Neural cell (in vitro differentiated cells): Measurements from ENCODE around the gene UBE2E1. TPM values are rescaled to one million over a fixed set of nuclear protein-coding genes. Genes with fewer than 3 reads are reported as not detected.

ENCODE experiments used
- H2AFZ ChIP-seq: fragments of 200-600, 300-800 bp; sonication (generic), shearing (Covaris generic); 2 replicates; pipeline ENCODE4 v1.6.0; 2014; ENCODE audit warnings: low read depth, mild to moderate bottlenecking, antibody characterized with exemption, low read length, moderate library complexity
- H3F3A ChIP-seq: fragments of 200-600 bp; shearing (Covaris generic); 2 replicates; pipeline ENCODE4 v1.6.1; 2016; ENCODE audit warnings: mild to moderate bottlenecking, moderate library complexity, mixed read lengths, antibody characterized with exemption, low read length; ENCODE audit not compliant: insufficient read depth, poor library complexity, severe bottlenecking
- H3K27ac ChIP-seq: fragments of 200-600, 300-800 bp; sonication (generic), shearing (Covaris generic); 2 replicates; pipeline ENCODE4 v1.5.1; 2014; ENCODE audit warnings: mild to moderate bottlenecking, low read length, moderate library complexity
- H3K27me3 ChIP-seq: fragments of 300-800, 200-600 bp; sonication (generic), shearing (Covaris generic); 2 replicates; pipeline ENCODE4 v1.6.0; 2014; ENCODE audit warnings: mild to moderate bottlenecking, low read depth, low read length, moderate library complexity; ENCODE audit not compliant: insufficient read depth
- H3K36me3 ChIP-seq: fragments of 300-800, 200-600 bp; sonication (generic), shearing (Covaris generic); 2 replicates; pipeline ENCODE4 v1.5.1; 2014; ENCODE audit warnings: mild to moderate bottlenecking, antibody characterized with exemption, low read length, moderate library complexity; ENCODE audit not compliant: insufficient read depth
- H3K4me2 ChIP-seq: fragments of 300-800, 200-600 bp; sonication (generic), shearing (Covaris generic); 2 replicates; pipeline ENCODE4 v1.6.0; 2014; ENCODE audit warnings: mild to moderate bottlenecking, low read length
- H3K4me3 ChIP-seq: fragments of 300-800, 200-600 bp; sonication (generic), shearing (Covaris generic); 2 replicates; pipeline ENCODE4 v1.5.1; 2014; ENCODE audit warnings: mild to moderate bottlenecking, low read length, moderate library complexity
- H3K79me2 ChIP-seq: fragments of 200-600 bp; shearing (Covaris generic); replicated peaks from 2 replicates; pipeline ENCODE4 v1.6.0; 2014; ENCODE audit warnings: mild to moderate bottlenecking, low read length, moderate library complexity; ENCODE audit not compliant: insufficient read depth
- H3K9ac ChIP-seq: fragments of 300-800, 200-600 bp; sonication (generic), shearing (Covaris generic); 2 replicates; pipeline ENCODE4 v1.6.1; 2016; ENCODE audit warnings: mild to moderate bottlenecking, low read length, mixed read lengths
- H3K9me2 ChIP-seq: fragments of 200-600 bp; shearing (Covaris generic); 2 replicates; pipeline ENCODE4 v1.6.1; 2016; ENCODE audit warnings: mild to moderate bottlenecking, low read length, mixed read lengths; ENCODE audit not compliant: insufficient read depth
- H3K9me3 ChIP-seq: fragments of 200-600, 300-800 bp; sonication (generic), shearing (Covaris generic); 2 replicates; pipeline ENCODE4 v1.6.1; 2016; ENCODE audit warnings: mild to moderate bottlenecking, mixed run types, low read length, moderate library complexity, mixed read lengths
- H4K20me1 ChIP-seq: fragments of 200-600 bp; shearing (Covaris generic); 2 replicates; pipeline ENCODE4 v1.6.1; 2016; ENCODE audit warnings: mild to moderate bottlenecking, mixed run types; ENCODE audit not compliant: insufficient read depth
- EP300 ChIP-seq: fragments of 450-650 bp; conservative IDR thresholded peaks from 2 replicates; pipeline ENCODE4 v1.6.1; 2014; ENCODE audit warnings: antibody characterized with exemption, mild to moderate bottlenecking, moderate library complexity; ENCODE audit not compliant: poor library complexity, severe bottlenecking
- EZH2 ChIP-seq: fragments of 200-600, 300-800 bp; shearing (Covaris generic), sonication (generic); IDR thresholded peaks from 2 replicates; pipeline ENCODE4 v1.6.1; 2014; ENCODE audit warnings: antibody characterized with exemption, low read length, borderline replicate concordance, mild to moderate bottlenecking; ENCODE audit not compliant: insufficient read depth, poor library complexity, severe bottlenecking
- MXI1 ChIP-seq: fragments of 450-650 bp; conservative IDR thresholded peaks from 2 replicates; pipeline ENCODE4 v1.6.1; 2014; ENCODE audit warnings: antibody characterized with exemption, mild to moderate bottlenecking; ENCODE audit not compliant: poor library complexity, severe bottlenecking
- POLR2AphosphoS5 ChIP-seq: IDR thresholded peaks from 2 replicates; pipeline ENCODE4 v1.6.1; 2012
- RAD21 ChIP-seq: fragments of 450-650 bp; conservative IDR thresholded peaks from 2 replicates; pipeline ENCODE4 v1.6.1; 2014; ENCODE audit warnings: antibody characterized with exemption, mild to moderate bottlenecking, moderate library complexity
- SMC3 ChIP-seq: fragments of 450-650 bp; conservative IDR thresholded peaks from 2 replicates; pipeline ENCODE4 v1.6.1; 2014; ENCODE audit warnings: antibody characterized with exemption, mild to moderate bottlenecking, moderate library complexity; ENCODE audit not compliant: poor library complexity
- TAF1 ChIP-seq: IDR thresholded peaks from 2 replicates; pipeline ENCODE4 v1.6.1; 2012; ENCODE audit warnings: low read depth
- polyA plus RNA-seq: library from polyadenylated mRNA; depleted of rRNA; stranded (reverse); fragments of >200 nt; gene quantifications from 2 replicates; pipeline ENCODE4 v1.2.3, GENCODE V29; 2014
- TF ChIP-seq, protein P1 (sequence below): IDR thresholded peaks from 2 replicates; pipeline ENCODE4 v1.6.1; 2012; ENCODE audit warnings: borderline replicate concordance
- TF ChIP-seq, protein P2 (sequence below): fragments of 450-650 bp; IDR thresholded peaks from 2 replicates; pipeline ENCODE4 v1.5.1; 2014; ENCODE audit warnings: antibody characterized with exemption, mild to moderate bottlenecking, moderate library complexity; ENCODE audit not compliant: poor library complexity, severe bottlenecking

The UBE2E1 gene
- polyA plus RNA-seq, 1 donor from 2014 or later: 157 TPM

GRCh38 chr3:23775254-23775909 lies 30.4 kb upstream of the UBE2E1 start:
- no peaks in the 10 kb centered on the region for H3K9me3 ChIP-seq
- H3K4me2 ChIP-seq: no peak overlapping the region
- H3K4me3 ChIP-seq: no peak overlapping the region
- no peaks in the 10 kb centered on the region for H4K20me1 ChIP-seq
- TF ChIP-seq POLR2AphosphoS5 (no peak), SMC3 (no peak), EP300 (no peak), TAF1 (no peak), RAD21 (no peak), MXI1 (no peak)
- TF ChIP-seq, protein P1, sequence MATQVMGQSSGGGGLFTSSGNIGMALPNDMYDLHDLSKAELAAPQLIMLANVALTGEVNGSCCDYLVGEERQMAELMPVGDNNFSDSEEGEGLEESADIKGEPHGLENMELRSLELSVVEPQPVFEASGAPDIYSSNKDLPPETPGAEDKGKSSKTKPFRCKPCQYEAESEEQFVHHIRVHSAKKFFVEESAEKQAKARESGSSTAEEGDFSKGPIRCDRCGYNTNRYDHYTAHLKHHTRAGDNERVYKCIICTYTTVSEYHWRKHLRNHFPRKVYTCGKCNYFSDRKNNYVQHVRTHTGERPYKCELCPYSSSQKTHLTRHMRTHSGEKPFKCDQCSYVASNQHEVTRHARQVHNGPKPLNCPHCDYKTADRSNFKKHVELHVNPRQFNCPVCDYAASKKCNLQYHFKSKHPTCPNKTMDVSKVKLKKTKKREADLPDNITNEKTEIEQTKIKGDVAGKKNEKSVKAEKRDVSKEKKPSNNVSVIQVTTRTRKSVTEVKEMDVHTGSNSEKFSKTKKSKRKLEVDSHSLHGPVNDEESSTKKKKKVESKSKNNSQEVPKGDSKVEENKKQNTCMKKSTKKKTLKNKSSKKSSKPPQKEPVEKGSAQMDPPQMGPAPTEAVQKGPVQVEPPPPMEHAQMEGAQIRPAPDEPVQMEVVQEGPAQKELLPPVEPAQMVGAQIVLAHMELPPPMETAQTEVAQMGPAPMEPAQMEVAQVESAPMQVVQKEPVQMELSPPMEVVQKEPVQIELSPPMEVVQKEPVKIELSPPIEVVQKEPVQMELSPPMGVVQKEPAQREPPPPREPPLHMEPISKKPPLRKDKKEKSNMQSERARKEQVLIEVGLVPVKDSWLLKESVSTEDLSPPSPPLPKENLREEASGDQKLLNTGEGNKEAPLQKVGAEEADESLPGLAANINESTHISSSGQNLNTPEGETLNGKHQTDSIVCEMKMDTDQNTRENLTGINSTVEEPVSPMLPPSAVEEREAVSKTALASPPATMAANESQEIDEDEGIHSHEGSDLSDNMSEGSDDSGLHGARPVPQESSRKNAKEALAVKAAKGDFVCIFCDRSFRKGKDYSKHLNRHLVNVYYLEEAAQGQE: no peak
- TF ChIP-seq, protein P2, sequence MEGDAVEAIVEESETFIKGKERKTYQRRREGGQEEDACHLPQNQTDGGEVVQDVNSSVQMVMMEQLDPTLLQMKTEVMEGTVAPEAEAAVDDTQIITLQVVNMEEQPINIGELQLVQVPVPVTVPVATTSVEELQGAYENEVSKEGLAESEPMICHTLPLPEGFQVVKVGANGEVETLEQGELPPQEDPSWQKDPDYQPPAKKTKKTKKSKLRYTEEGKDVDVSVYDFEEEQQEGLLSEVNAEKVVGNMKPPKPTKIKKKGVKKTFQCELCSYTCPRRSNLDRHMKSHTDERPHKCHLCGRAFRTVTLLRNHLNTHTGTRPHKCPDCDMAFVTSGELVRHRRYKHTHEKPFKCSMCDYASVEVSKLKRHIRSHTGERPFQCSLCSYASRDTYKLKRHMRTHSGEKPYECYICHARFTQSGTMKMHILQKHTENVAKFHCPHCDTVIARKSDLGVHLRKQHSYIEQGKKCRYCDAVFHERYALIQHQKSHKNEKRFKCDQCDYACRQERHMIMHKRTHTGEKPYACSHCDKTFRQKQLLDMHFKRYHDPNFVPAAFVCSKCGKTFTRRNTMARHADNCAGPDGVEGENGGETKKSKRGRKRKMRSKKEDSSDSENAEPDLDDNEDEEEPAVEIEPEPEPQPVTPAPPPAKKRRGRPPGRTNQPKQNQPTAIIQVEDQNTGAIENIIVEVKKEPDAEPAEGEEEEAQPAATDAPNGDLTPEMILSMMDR: no peak
- no peak overlapping the region for H3K27ac ChIP-seq
- H3K9me2 ChIP-seq: no peaks in the 10 kb centered on the region
- H3K36me3 ChIP-seq: no peaks in the 10 kb centered on the region
- H2AFZ ChIP-seq: no peak overlapping the region
- H3K79me2 ChIP-seq: no peaks in the 10 kb centered on the region
- H3K27me3 ChIP-seq: no peaks in the 10 kb centered on the region
- no peak overlapping the region for H3K9ac ChIP-seq
- H3F3A ChIP-seq: no peaks in the 10 kb centered on the region

- Histone ChIP-seq H3K9me2 (no peaks in the 10 kb centered on the region), H3K36me3 (no peaks in the 10 kb centered on the region), H3K9ac (no peak overlapping the region), H3K27ac (no peak overlapping the region), H2AFZ (no peak overlapping the region), H4K20me1 (no peaks in the 10 kb centered on the region), H3K4me3 (no peak overlapping the region), H3F3A (no peaks in the 10 kb centered on the region), H3K9me3 (no peaks in the 10 kb centered on the region), H3K27me3 (no peaks in the 10 kb centered on the region), H3K79me2 (no peaks in the 10 kb centered on the region), H3K4me2 (no peak overlapping the region)
- TF ChIP-seq, protein P1: no peak
- no peak for TF ChIP-seq EZH2
These were observed 29.3 kb upstream of the UBE2E1 start for GRCh38 chr3:23776352-23776891.
